ENCODE results near the gene SCD5. TPM values are rescaled to one million over a fixed set of nuclear protein-coding genes. Genes with fewer than 3 reads are reported as not detected.

SCD5 gene
- polyA plus RNA-seq, 1 donor: 10.4 TPM

GRCh38 chr4:82797040-82797404, 1.6 kb downstream of the SCD5 start:
- no peak for DNase-seq (ENCODE audit: low read depth)

DNA sequence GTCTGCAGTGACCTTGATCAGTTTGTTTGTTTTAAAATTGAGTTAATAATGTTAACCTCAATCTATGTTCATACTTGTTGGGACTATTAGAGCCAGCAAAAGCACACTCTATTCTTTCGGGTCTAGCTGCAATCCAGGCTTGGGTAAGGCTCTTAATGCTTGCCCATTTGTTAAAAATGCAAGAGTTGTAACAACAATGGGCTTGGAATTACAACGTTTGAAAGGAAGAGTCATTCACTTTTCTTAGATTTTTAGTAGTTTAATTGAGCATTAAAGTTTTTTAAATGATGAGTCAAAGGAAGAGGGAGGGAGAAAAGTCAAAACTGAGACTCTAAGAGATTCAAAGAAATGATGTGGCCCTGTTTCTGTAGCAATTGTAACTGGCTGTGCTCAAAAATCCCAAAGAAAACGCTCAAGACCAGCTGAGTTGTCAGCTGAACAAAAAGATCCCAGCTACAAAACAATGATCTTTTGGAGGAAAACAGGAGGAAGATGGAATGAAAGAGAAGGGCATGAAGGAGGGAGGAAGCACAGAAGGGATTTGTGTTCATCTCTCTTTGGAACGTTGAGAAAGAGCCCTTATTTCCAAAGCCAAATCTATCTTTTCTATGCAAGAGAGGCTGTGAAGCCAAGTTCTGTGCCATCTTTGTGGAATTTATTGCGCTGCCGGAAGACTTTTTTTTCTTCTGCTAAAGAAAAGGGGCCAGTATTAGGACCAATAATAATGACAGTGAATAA, 5.5 kb downstream of the SCD5 start:
- DNase-seq (ENCODE audit: low read depth): no peak

DNA sequence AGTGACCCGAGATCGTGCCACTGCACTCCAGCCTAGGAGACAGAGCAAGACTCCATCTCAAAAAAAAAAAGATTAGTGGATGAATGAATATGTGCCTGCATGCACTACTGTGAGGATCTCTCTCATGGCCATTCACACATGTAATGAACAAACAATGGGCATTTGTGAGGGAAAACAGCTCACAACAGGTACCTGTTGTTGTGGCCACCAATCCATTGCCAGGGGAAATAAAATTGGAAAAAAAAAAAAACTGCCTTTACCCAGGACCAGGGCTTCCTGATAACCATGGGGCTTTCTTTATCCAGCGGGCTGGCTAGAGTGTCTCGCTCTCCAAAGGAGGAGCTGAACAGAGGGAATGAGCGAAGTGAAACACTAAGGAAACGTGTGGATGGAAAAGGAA, 7.4 kb downstream of the SCD5 start:
- no peak for DNase-seq (ENCODE audit: low read depth)

GRCh38 chr4:82790060-82790660, 8.4 kb downstream of the SCD5 start:
- DNase-seq (ENCODE audit: low read depth): no peak

- no peak for DNase-seq (ENCODE audit: low read depth)
Observed at GRCh38 chr4:82789025-82789776, 9.4 kb downstream of the SCD5 start.

GRCh38 chr4:82787342-82787741, 11.3 kb downstream of the SCD5 start:
- no peak for DNase-seq (ENCODE audit: low read depth)

- no peak for DNase-seq (ENCODE audit: low read depth)
Observed at GRCh38 chr4:82786828-82787227, 11.8 kb downstream of the SCD5 start.

DNA sequence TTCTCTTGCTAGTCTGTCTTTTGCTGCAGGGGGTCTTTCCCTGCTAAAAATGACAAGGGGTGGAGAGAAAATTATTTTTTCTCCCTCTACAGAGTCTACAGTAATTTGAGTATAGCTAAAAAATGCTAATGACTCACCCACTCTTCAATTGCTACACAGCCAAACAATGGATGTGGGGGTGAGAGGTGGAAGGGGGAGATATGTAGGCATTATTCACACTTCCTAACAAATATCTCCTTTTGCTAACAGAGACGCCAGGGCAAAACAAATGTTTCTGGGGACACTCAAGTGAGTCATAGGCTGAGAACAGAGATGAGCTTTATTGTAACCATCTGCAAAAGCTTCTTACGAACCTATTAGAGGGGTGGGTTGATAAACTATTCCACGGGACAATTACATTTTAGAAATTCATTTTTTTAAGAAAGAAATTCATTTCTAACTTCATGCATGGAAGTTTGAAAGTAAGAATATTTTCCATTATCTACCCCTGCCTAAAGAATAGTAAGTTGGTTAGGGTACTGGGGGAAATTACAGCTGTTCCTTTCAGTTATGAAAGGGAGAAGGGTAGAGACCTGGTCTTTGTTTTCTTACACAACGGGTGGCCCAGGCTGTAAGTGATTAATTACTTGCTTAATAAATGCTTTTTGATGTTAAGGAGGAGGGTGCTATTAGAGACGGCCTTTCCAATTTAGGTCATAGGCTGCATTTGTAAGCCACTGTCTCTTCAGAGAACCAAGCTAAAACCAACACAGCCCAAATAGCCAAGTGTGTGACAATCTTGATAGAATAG, 12.8 kb downstream of the SCD5 start:
- DNase-seq (ENCODE audit: low read depth): no peak

- no peak for DNase-seq (ENCODE audit: low read depth)
Observed at GRCh38 chr4:82784681-82785610, 13.7 kb downstream of the SCD5 start.

DNA sequence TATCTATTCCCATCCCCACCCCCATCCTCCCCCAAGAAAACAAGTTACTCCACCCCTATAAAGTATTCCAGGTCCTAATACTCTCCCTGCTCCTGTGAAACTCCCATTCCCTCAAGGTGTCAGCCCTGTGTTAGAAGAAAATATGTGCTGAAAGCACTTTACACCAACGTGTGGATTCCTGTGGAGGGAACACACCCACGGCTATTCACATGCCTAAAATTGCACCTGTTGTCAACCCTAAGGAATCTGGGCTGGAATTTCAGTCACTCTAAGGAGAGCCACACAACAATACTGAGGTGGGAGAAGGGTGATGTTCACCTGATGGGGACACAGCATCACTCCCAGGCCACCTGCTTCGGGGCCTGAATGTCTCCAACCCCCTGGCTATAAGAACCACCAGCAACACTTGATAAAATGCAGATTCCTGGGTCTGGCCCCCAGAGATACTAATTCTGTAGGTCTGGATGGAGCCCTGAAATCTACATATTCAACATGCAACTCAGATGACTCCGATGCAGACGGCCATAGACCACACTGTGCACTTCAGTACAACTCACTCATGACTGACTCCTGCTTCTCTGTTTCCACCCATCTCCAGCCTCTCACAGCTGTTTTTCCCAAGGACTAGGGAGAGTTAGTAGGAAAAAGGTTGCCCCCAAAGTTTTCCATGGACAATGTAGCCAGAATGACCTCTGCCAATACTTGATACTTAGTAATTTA, 15.8 kb downstream of the SCD5 start:
- no peak for DNase-seq (ENCODE audit: low read depth)

DNA sequence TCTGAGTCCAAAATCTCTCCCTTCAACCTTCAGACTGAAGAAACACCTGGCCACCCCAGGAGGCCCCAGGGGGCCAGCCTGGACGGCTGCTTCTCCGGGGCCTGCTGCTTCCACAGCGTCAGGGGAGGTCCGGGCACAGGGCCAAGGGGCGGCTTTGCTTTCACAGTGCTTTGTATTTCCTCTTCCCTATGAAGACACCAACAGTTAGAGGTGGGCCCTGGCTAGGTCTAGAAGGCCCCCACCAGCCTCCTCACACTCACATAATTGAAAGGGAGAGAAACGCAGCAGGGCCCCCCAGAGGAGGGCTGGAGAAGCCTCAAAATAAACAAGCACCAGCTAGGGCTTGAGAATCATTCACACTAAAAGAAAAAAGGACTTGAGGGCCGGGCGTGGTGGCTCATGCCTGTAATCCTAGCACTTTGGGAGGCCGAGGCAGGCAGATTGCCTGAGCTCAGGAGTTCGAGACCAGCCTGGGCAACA, 17.8 kb downstream of the SCD5 start:
- no peak for DNase-seq (ENCODE audit: low read depth)

- DNase-seq (ENCODE audit: low read depth): no peak
Observed at GRCh38 chr4:82780170-82780751, 18.3 kb downstream of the SCD5 start.

- no peak for DNase-seq (ENCODE audit: low read depth)
Observed at GRCh38 chr4:82779032-82779431, 19.6 kb downstream of the SCD5 start.

- DNase-seq (ENCODE audit: low read depth): no peak
Observed at GRCh38 chr4:82777857-82778525, 20.6 kb downstream of the SCD5 start.

GRCh38 chr4:82776925-82777542, 21.6 kb downstream of the SCD5 start:
- DNase-seq (ENCODE audit: low read depth): no peak

- DNase-seq (ENCODE audit: low read depth): no peak
Observed at GRCh38 chr4:82775243-82775642, 23.4 kb downstream of the SCD5 start.

DNA sequence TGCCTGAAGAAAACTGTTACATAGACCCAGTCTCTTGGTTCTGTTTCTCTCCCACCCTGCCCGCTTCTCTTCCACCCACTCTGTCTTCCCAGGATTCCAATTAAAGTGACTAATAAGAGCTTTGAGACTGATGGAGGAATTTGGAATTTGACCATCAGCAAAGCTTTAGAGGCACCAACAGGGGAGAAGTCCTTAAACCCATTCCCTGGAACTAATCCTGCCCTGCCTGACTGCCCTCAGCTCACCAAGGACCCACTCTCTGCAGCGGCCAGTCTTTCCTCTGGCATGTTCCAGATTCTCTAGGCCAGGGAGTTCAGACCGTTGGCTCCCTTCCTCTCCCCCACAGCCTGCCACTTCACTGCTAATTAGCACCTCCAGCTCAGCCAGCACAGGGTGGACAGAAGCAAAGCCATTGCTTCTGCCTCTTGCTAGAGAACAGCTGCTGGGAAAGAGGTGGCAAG, 23.9 kb downstream of the SCD5 start:
- no peak for DNase-seq (ENCODE audit: low read depth)

- no peak for DNase-seq (ENCODE audit: low read depth)
Observed at GRCh38 chr4:82773057-82773456, 25.5 kb downstream of the SCD5 start.

GRCh38 chr4:82770607-82771006, 28.0 kb downstream of the SCD5 start:
- DNase-seq (ENCODE audit: low read depth): no peak

All from forelimb muscle (tissue), 1 donor.